ENCODE results near the gene CCDC192.
"Not testable (repeated sequence)": the region's sequence is repeated elsewhere in the genome, so short reads cannot be mapped to it uniquely, and the experiment has no call there.

CCDC192 gene, protein sequence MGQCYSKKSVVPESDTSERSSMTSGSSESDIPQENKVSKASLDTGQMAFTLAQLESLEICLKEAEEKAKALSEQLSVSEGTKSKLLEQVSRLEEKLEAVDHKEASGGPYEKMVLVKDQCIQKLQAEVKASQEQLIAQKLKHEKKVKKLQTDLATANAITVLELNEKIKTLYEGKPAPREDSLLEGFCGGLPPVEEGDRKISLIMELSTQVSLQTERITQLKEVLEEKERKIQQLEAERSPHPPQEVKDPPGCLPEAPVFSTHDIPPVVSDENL

DNA sequence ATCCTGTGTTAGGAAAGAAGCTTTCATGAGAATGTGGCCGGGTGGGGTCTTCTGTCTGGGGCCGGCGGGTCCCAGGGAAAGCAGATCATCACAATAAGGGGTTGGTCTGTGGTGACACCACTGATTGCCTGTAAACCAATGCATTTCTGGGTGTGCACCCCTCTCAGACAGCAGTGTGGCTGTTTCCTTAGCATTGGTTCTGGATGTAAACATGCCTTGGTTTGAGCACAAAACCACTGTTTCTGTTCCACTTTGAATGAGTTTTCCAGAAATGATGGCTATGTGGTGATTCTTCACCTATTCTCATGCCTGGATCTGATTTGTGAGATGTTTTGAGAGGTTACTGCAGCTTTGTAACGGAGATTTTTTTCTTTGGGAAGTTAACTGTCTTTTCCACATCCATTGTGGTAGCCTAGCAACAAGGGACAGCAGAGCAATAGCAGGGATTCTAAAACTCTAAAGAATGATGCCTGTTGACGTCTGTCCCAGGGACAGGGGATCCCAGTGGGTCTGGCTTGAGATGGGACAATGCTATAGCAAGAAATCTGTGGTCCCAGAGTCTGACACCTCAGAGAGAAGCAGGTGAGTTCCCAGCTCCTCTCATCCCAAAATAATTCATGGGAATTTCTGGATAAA lies at the start of gene CCDC192:
Gene CCDC192, plus strand, starts transcription at position 466 of the 636 bp plus-strand sequence. Its CDS starts 55 bp downstream, at position 521.
- DNase-seq (ENCODE audit: low read depth in 2 of 2), result no peak

DNA sequence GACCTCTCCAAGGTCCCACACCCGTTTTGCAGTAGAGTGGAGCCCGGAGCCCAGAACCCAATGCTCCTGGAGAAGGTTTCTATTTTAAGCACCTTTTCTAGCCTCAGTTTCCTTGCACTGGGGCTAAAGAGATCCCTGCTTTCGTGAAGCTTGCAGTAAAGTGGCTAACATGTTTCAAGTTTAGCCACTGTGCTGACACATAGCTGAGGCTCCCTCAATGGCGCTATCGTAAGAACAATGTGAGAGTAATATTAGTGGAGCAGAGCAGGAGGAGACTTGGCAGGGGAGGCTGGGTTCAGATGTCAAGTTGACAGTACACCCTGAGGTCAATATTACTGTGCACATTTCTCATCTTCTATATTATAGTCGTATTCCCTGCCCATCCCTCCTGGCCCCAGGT lies 46.4 kb upstream of the CCDC192 start:
- DNase-seq (ENCODE audit: low read depth in 2 of 2), result no peak

DNA sequence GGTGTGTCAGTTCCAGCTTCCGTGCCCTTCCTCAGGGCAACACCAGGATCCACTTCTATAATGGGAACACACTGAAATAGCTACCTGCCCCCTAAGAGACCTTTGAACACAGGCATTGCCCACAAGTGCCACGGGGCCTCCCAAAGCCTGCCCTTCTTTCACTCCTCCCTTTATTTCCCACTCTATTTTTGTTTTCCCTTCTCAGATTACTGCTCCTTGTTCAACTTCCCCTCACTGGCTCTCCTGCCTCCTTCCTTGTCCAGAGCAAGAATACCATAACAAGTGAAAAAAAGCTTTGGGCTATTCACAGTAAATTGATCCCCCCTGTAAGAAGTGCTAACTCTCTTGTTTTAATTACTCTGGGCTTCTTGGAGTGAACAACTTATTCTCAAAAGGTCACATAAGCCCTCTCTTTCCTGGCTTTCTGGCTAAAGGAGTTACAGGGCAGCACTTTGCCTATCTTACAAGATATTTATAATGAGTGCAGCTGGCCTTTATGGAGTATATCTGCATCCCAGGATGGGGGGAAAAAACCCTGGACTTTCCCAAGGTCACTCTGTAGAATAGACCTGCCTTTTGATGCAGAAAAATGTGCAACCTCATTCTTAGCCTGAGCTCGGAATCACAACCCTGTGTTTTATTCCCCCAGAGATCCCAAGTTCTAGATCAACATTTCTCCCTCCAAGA lies 43.0 kb upstream of the CCDC192 start:
- no peak for DNase-seq (ENCODE audit: low read depth in 2 of 2)

DNA sequence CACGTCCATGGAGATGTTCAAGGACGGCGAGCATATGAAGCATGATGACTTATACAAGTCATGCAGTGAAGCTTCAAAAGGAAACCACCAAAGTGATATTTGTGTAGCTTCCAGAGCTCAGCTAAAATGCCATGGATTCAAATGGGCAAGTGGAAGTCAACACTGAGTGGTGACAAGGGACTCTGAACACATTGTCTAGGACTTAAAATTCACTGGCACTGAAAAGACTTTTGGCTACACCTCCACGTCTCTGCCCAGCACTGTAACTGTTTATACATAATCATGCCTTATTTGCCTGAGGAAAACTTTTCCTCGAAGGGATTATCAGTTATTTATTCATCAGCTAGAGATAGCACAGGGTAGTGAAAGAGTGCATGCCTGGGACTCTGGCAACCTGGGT lies 39.1 kb upstream of the CCDC192 start:
- no peak for DNase-seq (ENCODE audit: low read depth in 2 of 2)

DNA sequence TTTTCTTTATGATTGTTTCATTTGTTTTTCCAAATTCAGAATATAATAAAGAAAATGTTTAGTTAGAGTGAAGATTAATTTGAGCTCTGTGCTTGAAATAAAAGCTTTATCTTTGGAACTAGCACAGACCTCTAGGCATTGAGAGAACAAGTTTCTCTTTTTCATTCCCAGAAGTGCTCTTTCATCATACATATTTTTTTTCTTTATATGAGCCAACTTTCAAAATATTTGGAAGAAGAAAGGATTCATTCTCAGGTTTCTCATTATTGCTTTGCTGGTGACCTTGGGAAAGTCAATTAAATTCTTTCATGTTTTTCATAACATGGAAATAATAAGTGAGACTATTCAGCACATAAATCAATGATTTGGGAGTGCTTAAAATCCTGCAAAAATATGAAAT lies 37.5 kb upstream of the CCDC192 start:
- no peak for DNase-seq (ENCODE audit: low read depth in 2 of 2)

DNA sequence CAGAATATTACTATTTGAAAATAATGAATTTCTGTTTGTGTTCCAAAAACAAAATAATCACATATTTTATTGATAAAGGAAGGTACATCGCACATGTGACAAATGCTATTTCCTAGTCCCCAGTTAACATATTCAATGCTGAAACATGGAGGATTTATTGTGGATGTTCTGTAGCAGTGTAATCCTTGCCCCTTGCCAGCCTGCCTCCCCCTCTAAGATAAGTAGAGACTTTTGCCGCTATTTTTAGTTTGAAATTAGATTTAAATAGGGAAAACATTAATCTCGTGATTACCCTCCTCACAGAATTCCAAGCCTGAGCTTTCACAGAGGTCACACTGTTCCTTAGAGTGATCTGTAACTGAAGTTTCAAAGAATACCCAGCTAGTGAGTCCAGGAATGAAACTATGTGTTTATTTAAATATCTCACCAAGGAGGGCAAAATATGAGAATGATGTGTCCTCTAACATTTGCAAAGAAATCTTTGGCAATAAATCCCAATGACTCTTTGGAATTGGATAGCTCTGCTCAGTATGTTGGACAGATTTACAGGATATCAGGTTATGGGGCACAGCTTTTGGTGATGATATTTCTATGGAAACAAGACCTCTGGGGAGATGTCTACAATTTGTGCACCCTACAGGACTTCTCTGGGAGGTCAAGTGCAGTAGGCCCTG lies 37.0 kb upstream of the CCDC192 start:
- DNase-seq (ENCODE audit: low read depth in 2 of 2), result no peak

DNA sequence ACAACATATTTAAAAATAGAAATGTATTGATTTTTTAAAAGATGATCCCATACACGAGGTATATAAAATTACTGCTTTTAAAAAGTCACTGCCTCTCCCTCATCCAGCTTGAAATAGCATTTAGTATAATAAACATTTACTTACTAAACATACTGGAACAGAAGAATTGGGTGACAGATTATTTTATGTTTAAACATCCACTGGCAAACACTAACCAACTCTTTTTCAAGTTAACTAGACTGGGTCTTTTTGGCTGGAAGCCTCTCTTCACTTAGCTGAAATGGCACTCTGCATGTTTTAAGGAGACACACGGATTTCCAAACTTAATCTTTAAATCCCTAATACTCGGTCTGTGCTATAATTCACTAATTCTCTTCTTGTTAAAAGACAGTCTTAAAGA lies 35.3 kb upstream of the CCDC192 start:
- no peak for DNase-seq (ENCODE audit: low read depth in 2 of 2)

DNA sequence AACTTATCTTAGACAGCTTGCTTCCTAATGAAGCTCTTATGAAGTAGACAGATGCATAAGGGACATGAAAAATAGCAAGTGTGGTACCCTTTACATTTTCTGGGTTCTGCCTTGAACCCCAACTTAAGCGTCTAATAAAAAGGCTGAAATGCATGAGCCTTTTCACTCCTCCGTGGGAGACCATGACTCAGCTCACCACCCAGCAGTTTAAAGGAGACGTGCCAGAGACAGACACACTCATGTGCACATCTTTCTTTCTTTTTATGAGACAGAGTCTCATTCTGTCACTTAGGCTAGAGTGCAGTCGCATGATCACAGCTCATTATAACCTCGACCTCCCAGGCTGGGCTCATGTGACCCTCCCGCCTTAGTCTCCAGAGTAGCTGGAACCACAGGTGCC lies 32.0 kb upstream of the CCDC192 start:
- DNase-seq (ENCODE audit: low read depth in 2 of 2), result no peak

DNA sequence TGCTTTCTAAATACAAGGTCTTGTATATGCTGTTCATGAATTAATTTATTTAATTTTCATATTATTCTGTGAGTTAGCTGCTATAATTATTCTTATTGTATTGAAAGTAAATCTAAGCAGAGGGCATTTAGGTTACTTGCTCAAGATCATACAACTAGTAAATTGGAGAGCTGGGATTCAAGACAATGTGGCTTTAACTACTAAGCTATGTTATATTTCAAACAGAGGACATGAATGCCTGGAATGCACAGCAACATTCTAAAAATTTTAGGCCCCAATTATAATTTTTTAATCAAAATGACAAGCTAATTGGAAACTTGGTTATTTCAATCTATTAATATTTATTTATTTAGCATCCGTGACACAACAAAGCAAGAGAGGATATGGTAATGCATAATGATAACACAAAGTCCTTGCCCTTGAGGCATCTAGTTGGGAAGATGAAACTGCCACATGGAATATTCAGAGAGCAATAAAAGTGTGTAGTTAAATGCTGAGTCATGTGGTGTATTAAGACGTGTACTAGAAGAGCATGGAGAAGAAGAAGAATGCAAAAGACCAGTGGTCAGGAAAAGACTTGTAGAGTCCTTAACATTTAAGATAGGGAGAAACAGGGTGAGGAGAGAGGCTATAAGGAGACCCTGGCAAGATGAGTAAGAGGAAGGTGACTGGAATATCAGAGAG lies 29.9 kb upstream of the CCDC192 start:
- no peak for DNase-seq (ENCODE audit: low read depth in 2 of 2)

DNA sequence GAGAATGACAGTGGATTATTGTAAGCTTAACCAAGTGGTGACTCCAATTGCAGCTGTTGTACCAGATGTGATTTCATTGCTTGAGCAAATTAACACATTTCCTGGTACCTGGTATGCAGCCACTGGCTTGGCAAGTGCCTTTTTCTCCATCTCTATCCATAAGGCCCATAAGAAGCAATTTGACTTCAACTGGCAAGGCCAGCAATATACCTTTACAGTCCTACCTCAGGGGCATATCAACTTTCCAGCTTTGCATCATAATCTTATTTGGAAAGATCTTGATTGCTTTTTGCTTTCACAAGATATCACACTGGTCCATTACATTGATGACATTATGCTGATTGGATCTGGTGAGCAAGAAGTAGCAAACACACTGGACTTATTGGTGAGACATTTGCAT lies 26.2 kb upstream of the CCDC192 start:
- DNase-seq (ENCODE audit: low read depth in 2 of 2), result not testable (repeated sequence)

DNA sequence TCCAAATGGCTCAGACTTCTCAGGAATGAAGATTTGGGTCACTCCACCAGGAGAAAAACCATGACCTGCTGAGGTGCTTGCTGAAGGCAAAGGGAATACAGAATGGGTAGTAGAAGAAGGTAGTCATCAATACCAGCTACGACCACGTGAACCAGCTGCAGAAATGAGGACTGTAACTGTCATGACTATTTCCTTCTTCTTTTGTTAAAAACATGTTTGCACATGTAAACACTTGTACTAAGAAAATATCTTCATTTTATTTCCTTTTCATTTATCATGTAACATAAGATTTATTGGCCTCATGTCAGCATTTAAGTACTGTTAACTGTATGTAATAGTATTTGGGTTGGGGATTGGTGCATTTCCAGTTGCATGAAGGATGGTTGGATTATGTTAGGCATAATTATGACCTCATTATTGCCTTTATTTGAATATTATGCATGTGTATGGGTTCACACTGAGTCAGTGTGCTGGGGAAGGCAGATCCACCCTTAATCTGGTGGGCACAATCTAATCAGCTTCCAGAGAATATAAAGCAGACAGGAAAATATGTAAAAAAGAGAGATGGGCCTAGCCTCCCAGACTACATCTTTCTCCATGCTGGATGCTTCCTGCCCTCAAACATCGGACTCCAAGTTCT lies 23.4 kb upstream of the CCDC192 start:
- not testable (repeated sequence) for DNase-seq (ENCODE audit: low read depth in 2 of 2)

DNA sequence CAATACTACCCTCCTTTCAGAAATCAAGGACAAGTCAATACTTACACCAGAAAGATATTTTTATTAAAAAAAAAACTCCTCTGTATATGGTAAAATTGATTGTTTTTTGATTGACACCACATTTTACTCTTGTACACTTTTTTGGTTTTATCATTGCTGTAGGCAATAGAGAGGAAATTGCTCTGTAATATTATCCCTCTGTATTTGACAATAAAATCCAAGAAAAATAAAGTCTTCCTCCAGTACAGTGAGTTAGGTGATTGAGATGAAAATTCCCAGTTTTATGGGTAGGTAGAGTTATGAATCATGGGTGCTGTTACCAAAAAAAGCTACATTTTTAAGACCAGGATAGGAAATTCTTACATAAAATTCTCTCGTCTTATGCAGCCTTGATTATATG lies 22.6 kb upstream of the CCDC192 start:
- DNase-seq (ENCODE audit: low read depth in 2 of 2), result no peak

DNA sequence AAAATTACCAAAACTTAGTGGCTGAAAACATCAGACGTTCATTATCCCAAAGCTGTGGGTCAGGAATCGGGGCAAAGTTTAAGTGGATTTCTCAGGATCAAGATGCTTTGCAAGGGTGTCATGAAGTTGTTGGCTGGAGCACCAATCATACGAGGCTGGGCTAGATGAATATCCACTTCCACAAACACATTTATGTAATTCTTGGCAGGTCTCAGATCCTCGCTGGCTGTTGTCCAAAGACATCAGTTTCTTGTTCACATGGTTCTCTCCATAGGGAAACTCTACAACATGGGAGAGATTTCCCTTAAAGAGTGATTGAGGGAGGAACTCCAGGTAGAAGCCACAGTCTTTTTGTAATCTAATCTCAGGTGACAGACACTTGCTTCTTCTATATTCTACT lies 20.2 kb upstream of the CCDC192 start:
- no peak for DNase-seq (ENCODE audit: low read depth in 2 of 2)

DNA sequence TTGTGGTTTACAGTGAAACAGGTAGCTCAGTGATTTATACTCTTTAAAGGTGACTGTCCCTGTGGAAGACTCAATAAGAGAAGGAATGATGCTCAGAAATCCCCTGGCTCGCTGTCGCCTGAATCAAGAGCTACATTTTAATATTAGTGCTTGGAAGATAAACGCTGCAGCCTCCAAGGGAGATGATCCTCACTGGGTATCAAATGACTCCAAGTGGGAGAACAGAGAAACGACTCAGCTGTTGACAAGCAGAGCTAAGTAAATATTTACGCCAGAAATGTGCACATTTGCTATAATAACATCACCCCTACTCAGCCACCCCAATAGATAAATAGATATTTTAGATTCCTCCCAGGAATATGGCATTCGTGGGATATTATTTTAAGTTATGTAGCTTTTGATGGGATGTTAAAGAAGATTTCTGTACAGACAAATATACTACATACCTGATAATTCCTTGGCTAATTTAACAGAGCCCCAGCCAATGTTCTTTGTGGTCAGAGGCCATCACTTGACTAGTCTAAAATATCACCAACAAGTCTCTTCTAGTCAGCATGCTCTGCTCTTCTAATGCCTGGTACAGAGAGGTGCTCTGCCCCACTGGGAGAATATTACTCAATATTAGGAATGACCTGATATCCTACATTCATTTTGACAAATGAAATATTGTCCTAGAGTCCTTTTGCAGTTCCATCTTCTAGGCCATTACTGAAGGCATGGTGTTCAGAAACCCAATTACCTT lies 18.3 kb upstream of the CCDC192 start:
- no peak for DNase-seq (ENCODE audit: low read depth in 2 of 2)

DNA sequence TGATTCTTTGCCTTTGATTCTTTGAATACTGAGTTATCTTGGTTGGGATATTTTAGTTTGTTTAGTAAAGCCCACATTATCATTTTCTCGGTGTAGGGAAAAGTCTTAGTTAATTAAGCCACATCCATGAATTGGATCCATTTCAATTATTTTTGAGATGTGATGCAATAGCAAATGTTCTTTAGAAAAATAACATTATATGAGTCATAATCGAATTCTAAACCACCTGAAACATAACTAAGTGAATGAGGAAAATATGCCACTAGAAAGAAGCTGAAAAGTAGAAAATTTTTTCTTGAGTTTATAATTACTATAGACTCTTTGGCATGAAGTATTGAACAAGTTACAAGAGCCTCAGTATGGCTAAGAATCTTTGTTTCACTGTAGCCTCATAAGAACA lies 17.5 kb upstream of the CCDC192 start:
- no peak for DNase-seq (ENCODE audit: low read depth in 2 of 2)

DNA sequence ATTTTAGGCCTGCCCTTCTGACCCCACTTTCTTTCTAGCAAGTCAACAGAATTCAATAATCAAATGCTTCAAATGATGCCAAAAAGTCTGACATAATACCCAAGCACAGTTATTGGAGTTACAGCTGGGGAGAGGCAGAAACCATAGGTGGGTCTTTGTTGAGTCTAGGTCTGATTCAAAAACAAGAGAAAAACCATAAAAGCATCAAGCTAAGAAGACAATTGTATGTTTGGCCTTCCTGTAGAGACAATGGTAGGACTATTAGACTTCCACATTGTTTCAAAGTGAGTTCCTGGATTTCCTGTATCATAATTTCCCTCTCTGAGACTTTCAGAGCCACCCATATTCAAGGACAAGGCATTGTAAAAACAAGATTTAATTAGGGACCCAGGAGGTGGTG lies 16.8 kb upstream of the CCDC192 start:
- DNase-seq (ENCODE audit: low read depth in 2 of 2), result no peak

DNA sequence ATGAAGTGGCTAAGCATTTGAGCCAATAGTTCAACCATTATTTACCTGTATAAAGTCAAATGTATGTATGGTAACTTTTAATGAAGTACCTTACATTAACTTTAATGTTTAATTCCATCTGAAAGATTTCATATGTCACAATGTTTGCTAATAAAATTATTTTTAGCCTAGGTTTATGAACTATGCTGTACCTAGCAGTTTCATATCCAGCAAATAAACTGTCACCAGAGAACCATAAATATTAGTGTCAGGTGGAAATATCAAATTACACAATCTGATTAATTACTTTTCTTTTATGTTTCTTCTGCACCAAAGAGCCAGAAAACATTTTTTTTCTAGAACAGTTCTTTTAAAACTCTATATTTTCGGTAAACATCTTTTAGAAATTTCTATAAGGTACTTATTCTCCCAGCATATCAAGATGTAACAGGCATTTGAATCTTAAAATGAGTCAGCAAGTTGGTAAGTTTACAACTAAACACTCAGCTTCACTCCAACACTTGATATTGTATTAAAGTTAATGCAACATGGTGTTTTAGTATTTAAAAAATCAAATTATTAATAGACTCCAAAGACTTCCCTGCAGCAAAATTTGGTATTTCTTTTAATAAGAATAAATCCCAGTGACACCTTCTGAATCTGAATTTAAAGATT lies 8.5 kb upstream of the CCDC192 start:
- DNase-seq (ENCODE audit: low read depth in 2 of 2), result no peak

DNA sequence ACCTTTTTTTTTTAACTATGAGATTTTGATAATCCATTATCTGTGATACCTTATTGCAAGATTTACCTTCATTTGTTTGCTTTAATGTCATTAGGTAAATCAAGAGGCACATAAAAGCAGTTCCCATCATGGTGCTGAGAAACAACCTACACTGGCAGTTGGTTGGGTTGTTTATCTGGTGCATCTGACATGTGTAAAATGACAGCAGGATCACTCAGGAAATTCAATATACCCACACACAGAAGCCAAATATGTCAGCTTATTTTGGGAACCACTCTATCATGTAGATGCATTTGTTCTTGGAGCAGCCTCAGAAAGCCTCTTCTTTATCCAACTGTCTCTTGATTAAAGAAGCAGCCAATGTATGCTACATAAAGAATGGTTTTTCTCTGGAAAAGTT lies 7.8 kb upstream of the CCDC192 start:
- no peak for DNase-seq (ENCODE audit: low read depth in 2 of 2)

DNA sequence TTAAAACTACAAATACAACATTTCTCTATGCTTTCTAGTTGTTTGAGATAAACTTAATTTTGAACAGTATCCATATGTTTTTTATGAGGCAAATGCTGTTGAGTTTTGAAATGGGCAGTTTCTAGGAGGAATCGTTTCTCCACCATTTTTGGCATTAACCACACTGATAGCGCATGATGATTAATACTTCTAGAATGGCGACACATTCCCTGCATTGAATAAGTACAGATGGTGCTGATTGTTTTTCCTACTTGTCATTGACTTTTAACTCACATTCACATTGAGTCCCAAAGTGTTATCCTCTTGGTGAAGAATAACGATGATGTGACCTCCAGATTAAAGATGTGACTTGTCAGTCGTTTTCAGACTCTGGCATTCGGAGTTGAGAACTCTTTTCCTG lies 6.5 kb upstream of the CCDC192 start:
- no peak for DNase-seq (ENCODE audit: low read depth in 2 of 2)

DNA sequence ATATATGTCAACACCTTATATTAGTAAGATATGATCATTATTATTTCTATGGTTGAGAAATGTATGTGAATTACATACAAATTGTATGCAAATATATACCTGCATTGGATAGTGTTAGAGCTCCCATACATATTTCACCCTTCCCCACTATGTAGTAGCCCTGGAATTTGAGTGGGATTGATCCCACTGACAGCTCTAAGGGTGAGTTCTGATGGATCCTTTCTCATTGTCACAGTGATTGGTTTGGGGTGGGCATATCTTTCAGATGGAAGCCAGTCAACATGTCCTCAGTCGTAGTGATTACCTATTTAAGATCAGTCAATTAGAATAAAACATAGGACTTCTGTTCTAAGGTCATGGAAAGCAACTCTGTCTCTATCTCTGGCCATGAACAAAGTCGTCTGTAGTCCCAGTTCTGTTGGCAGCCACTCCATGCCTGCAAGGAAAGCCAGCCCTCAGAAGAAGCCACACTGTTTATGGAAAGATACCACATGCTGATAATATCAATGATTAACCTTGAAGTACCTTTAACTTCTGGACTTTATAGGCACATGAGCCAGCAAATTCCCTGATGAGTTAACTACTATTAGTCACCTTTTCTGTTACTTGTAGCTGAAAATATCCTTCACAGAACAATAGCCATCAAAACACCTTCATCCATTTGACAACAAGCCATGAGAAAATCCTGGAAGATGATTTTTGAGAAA lies 5.1 kb upstream of the CCDC192 start:
- DNase-seq (ENCODE audit: low read depth in 2 of 2), result no peak

Data from stimulated activated CD8-positive, alpha-beta memory T cell treated with anti-CD3 and anti-CD28 coated beads, Interleukin-2, amount 100 ng/mL, for 48 hours (primary cell).